ENCODE measurements around the gene STK39. TPM values are rescaled to one million over a fixed set of nuclear protein-coding genes. Genes with fewer than 3 reads are reported as not detected.

STK39 gene
- total RNA-seq, 1 experiment from 2014 or later: 15.9 TPM

DNA sequence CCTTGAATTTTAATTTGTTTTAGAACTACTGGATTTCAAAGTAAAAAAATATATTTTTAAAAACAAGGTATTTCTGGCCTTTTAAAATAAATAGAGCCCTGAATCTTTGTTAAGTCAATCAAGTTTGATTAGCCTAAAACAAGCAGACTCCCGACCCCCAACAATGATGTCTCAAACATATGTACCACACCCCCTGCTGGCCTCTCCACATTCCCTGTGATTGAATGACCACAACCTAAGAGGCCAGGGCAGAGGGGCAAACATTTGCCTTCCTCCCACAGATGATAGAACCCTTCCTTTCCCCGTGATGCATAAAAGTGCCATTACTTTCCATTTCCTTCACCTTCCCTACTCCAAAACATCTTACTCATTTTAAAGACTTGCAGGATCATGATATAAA lies 130.9 kb downstream of the STK39 start:
- POLR2A ChIA-PET (ENCODE audit: low non-redundant PET): no interaction called here
- no TSS peak for BruUV-seq (replicated peaks)
- DNase-seq (ENCODE audit: low spot score): no peak
- Histone ChIP-seq H3K27me3 (replicated peaks; ENCODE audit: insufficient read depth, low read depth, low read length, poor library complexity) (no peaks in the 10 kb centered on the region), H3K27ac (ENCODE audit: low read depth, low read length, poor library complexity, severe bottlenecking) (no peak overlapping the region), H3K9me3 (ENCODE audit: low read depth, low read length, poor library complexity, severe bottlenecking) (no peaks in the 10 kb centered on the region), H3K36me3 (ENCODE audit: insufficient read depth, low read length, poor library complexity, severe bottlenecking) (no peaks in the 10 kb centered on the region), H3K4me3 (ENCODE audit: low read depth, low read length, poor library complexity, severe bottlenecking) (no peak overlapping the region), H3K4me1 (ENCODE audit: insufficient read depth, low read length, poor library complexity, severe bottlenecking) (no peaks in the 10 kb centered on the region)
- TF ChIP-seq EZH2 (IDR thresholded peaks at IDR 0.05; ENCODE audit: borderline replicate concordance, low read depth, low read length, poor library complexity, severe bottlenecking) (no peak), CTCF (conservative IDR thresholded peaks at IDR 0.05; ENCODE audit: low read depth, low read length) (0 out of 2 replicates have a peak, but pooled peaks have one; percentile 14)
- intact Hi-C loops (cut with micrococcal nuclease; ENCODE audit: unreplicated experiment): loop anchor here (5.0 kb wide), 1 partner anchor 244 kb away; no protein-coding TSS in a partner anchor
- CTCF ChIA-PET: no interaction called here

DNA sequence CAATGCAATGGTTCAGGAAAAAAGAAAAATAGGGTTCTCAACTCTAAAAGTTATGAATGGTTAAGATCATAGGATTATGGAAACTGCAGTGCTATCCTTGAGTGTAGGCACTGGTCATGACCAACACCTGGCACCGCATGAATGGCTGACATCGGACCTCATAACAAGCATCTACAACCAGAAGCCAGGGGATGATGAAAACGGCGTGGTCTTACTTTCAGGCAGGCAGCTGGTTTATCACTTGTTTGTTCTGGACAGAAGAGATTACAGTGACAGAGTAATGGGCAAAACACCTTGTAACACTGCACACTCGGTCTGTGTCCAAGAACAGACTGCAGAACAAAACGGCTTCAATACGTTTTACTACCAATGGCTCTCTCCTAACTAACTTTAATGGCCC lies 132.8 kb downstream of the STK39 start:
- intact Hi-C loops (cut with micrococcal nuclease; ENCODE audit: unreplicated experiment): loop anchor here (5.0 kb wide), 1 partner anchor 242 kb away; no protein-coding TSS in a partner anchor
- no peak overlapping the region for H3K27ac ChIP-seq (ENCODE audit: low read depth, low read length, poor library complexity, severe bottlenecking)
- BruUV-seq (replicated peaks): no TSS peak
- H3K9me3 ChIP-seq (ENCODE audit: low read depth, low read length, poor library complexity, severe bottlenecking): no peaks in the 10 kb centered on the region
- ChIA-PET CTCF (no interaction called here), POLR2A (ENCODE audit: low non-redundant PET) (interaction anchor here (0.6 kb wide), 1 partner anchor 789 kb away, joined by 3 read pairs; no protein-coding TSS in a partner anchor)
- no peaks in the 10 kb centered on the region for H3K4me1 ChIP-seq (ENCODE audit: insufficient read depth, low read length, poor library complexity, severe bottlenecking)
- no peak for DNase-seq (ENCODE audit: low spot score)
- no peaks in the 10 kb centered on the region for H3K27me3 ChIP-seq (replicated peaks; ENCODE audit: insufficient read depth, low read depth, low read length, poor library complexity)
- TF ChIP-seq CTCF (conservative IDR thresholded peaks at IDR 0.05; ENCODE audit: low read depth, low read length) (no peak), EZH2 (IDR thresholded peaks at IDR 0.05; ENCODE audit: borderline replicate concordance, low read depth, low read length, poor library complexity, severe bottlenecking) (no peak)
- H3K4me3 ChIP-seq (ENCODE audit: low read depth, low read length, poor library complexity, severe bottlenecking): no peak overlapping the region
- H3K36me3 ChIP-seq (ENCODE audit: insufficient read depth, low read length, poor library complexity, severe bottlenecking): no peaks in the 10 kb centered on the region

DNA sequence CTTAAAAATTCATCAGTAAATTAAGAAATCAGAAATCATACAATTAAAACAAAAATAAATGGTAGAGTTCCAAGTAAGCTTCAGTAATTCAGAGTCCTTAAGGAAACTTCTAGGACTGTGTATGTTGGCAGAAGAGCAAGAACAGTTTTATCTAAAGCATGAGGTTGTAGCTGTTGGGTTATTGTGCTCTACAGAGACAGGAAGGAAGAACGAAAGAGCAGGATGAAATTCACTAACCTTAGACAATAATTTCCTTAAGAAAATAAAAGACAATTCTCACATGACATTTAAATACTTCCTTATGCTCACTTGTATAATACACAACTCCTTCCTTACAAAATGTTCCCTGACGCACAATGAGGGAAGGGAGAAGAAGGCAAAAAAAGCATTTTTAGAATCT lies 133.4 kb downstream of the STK39 start:
- POLR2A ChIA-PET (ENCODE audit: low non-redundant PET): no interaction called here
- H3K4me3 ChIP-seq (ENCODE audit: low read depth, low read length, poor library complexity, severe bottlenecking): no peak overlapping the region
- no peaks in the 10 kb centered on the region for H3K36me3 ChIP-seq (ENCODE audit: insufficient read depth, low read length, poor library complexity, severe bottlenecking)
- TF ChIP-seq CTCF (conservative IDR thresholded peaks at IDR 0.05; ENCODE audit: low read depth, low read length): no peak
- TF ChIP-seq EZH2 (IDR thresholded peaks at IDR 0.05; ENCODE audit: borderline replicate concordance, low read depth, low read length, poor library complexity, severe bottlenecking): no peak
- no peak for DNase-seq (ENCODE audit: low spot score)
- H3K4me1 ChIP-seq (ENCODE audit: insufficient read depth, low read length, poor library complexity, severe bottlenecking): no peaks in the 10 kb centered on the region
- BruUV-seq (replicated peaks): no TSS peak
- intact Hi-C loops (cut with micrococcal nuclease; ENCODE audit: unreplicated experiment): no loop called here
- no peaks in the 10 kb centered on the region for H3K9me3 ChIP-seq (ENCODE audit: low read depth, low read length, poor library complexity, severe bottlenecking)
- no peak overlapping the region for H3K27ac ChIP-seq (ENCODE audit: low read depth, low read length, poor library complexity, severe bottlenecking)
- CTCF ChIA-PET: no interaction called here
- no peaks in the 10 kb centered on the region for H3K27me3 ChIP-seq (replicated peaks; ENCODE audit: insufficient read depth, low read depth, low read length, poor library complexity)

All from A673 (cell line).